Esophagus squamous epithelium (tissue), 5 donors: ENCODE data around the gene PSPN. TPM values are rescaled to one million over a fixed set of nuclear protein-coding genes. Genes with fewer than 3 reads are reported as not detected.
"Not testable (repeated sequence)": the region's sequence is repeated elsewhere in the genome, so short reads cannot be mapped to it uniquely, and the experiment has no call there.

Experiments
- DNase-seq: peaks from one replicate; lab custom pipeline; 2025; lab: John Stamatoyannopoulos, UW
- H3K27ac ChIP-seq, 4 donors: fragments of 200-600 bp; sonication (generic); one replicate each; pipeline ENCODE4 v1.5.1; 2016 to 2019; ENCODE audit warnings: mild to moderate bottlenecking in 1 of 4
- H3K27me3 ChIP-seq, 4 donors: fragments of 200-600 bp; sonication (generic); 1 replicate in 3 of 4; 2 replicates in 1 of 4; pipeline versions ENCODE4 v1.5.1 to v1.6.0; 2017 to 2021; ENCODE audit warnings: antibody characterized with exemption in 1 of 4
- H3K36me3 ChIP-seq, 3 donors: fragments of 200-600 bp; sonication (generic); one replicate each; pipeline ENCODE4 v1.5.1; 2016 to 2019
- H3K4me1 ChIP-seq, 3 donors: fragments of 200-600 bp; sonication (generic); one replicate each; pipeline ENCODE4 v1.5.1; 2017 to 2019
- H3K4me3 ChIP-seq, 4 donors: fragments of 200-600 bp; sonication (generic); 1 replicate in 3 of 4; 2 replicates in 1 of 4; pipeline ENCODE4 v1.5.1; 2016 to 2019; ENCODE audit warnings: mild to moderate bottlenecking in 2 of 4, moderate library complexity in 1 of 4
- H3K9me3 ChIP-seq, 3 donors: fragments of 200-600 bp; sonication (generic); one replicate each; pipeline ENCODE4 v1.5.1; 2016 to 2019
- CTCF ChIP-seq, 6 experiments: fragments of 450-650 bp in 4 of 6; fragments of 200-600 bp in 2 of 6; sonication (generic) in 2 of 6; IDR thresholded peaks; one replicate each; pipeline ENCODE4 v1.5.1; 2016 to 2019; ENCODE audit warnings: antibody characterized with exemption in 6 of 6, mild to moderate bottlenecking in 4 of 6, moderate library complexity in 4 of 6
- POLR2A ChIP-seq, 4 donors: fragments of 450-650 bp; IDR thresholded peaks; one replicate each; pipeline ENCODE4 v1.6.1; 2017; ENCODE audit warnings: antibody characterized with exemption in 4 of 4, mild to moderate bottlenecking in 4 of 4, moderate library complexity in 3 of 4
- WGBS, 2 donors: methylation state at CpG; one replicate each; pipeline ENCODE4 v1.1.5; 2018; 5-methylcytosine and 5-hydroxymethylcytosine counted together
- intact Hi-C: fragments of 100-400 bp; cut with DNase I; formaldehyde crosslinking; loops from one replicate; pipeline ENCODE4 v1.15.0; 2022
- total RNA-seq, 4 donors: library from RNA; depleted of rRNA; stranded (reverse); fragments of >200 nt; gene quantifications; one replicate each; pipeline ENCODE4 v1.1.0, GENCODE V29; 2016
- donor health status: DM: yes; HTN: yes; CAD: no.

Gene PSPN
- total RNA-seq, 4 donors from 2014 or later = 0.76 to 1.3 (median 1.0) TPM

- intact Hi-C loops = no loop called here
- Histone ChIP-seq H3K27ac (no peak overlapping the region), H3K4me3 (no peak overlapping the region), H3K9me3 (no peaks in the 10 kb centered on the region), H3K27me3 (no peaks in the 10 kb centered on the region), H3K36me3 (no peaks in the 10 kb centered on the region), H3K4me1 (peaks cover 0 to 16% (median 0%) of the 10 kb centered on the region in 3 donors)
- WGBS, 2 donors = 49% methylated on average over 4 of the region's 4 CpGs
- DNase-seq = no peak
- no peak for TF ChIP-seq POLR2A (IDR thresholded peaks at IDR 0.05)
- peak in 3 of 6 experiments; percentile 9 to 39 (median 25) for TF ChIP-seq CTCF (IDR thresholded peaks at IDR 0.05)
These were observed 21.5 kb downstream of the PSPN start for GRCh38 chr19:6354098-6354674.

GRCh38 chr19:6352381-6353165, 23.2 kb downstream of the PSPN start:
- Histone ChIP-seq H3K36me3 (no peaks in the 10 kb centered on the region), H3K9me3 (no peaks in the 10 kb centered on the region), H3K4me1 (peaks cover 0 to 7% (median 0%) of the 10 kb centered on the region in 3 donors), H3K27me3 (no peaks in the 10 kb centered on the region), H3K4me3 (no peak overlapping the region), H3K27ac (peak overlapping the region in 1 of 4 donors; percentile 6)
- no peak for TF ChIP-seq CTCF (IDR thresholded peaks at IDR 0.05)
- no peak for TF ChIP-seq POLR2A (IDR thresholded peaks at IDR 0.05)
- 65 to 88% methylated on average over 2 of the region's 2 CpGs for WGBS, 2 donors
- DNase-seq = no peak
- intact Hi-C loops = no loop called here

- no peaks in the 10 kb centered on the region for H3K9me3 ChIP-seq
- no peak overlapping the region for H3K4me3 ChIP-seq
- H3K36me3 ChIP-seq = no peaks in the 10 kb centered on the region
- H3K27me3 ChIP-seq = no peaks in the 10 kb centered on the region
- no peak overlapping the region for H3K27ac ChIP-seq
- H3K4me1 ChIP-seq = no peaks in the 10 kb centered on the region
- TF ChIP-seq CTCF (IDR thresholded peaks at IDR 0.05) (no peak), POLR2A (IDR thresholded peaks at IDR 0.05) (no peak)
- intact Hi-C loops = no loop called here
- DNase-seq = no peak
- 61 to 65% methylated on average over 2 of the region's 2 CpGs for WGBS, 2 donors
These were observed 25.0 kb downstream of the PSPN start for GRCh38 chr19:6350688-6351087.

GRCh38 chr19:6349271-6349670, 26.5 kb downstream of the PSPN start:
- H3K9me3 ChIP-seq, H3K4me3 ChIP-seq, H3K36me3 ChIP-seq, H3K27ac ChIP-seq, DNase-seq, H3K27me3 ChIP-seq, intact Hi-C loops, H3K4me1 ChIP-seq: not testable (repeated sequence)
- 96% methylated on average over 2 of the region's 2 CpGs for WGBS, 2 donors

- DNase-seq = no peak
- Histone ChIP-seq H3K27ac (no peak overlapping the region), H3K36me3 (no peaks in the 10 kb centered on the region), H3K27me3 (no peaks in the 10 kb centered on the region), H3K4me1 (no peaks in the 10 kb centered on the region), H3K4me3 (no peak overlapping the region), H3K9me3 (no peaks in the 10 kb centered on the region)
- 71 to 100% methylated on average over 1 of the region's 1 CpG for WGBS, 2 donors
- no peak for TF ChIP-seq POLR2A (IDR thresholded peaks at IDR 0.05)
- TF ChIP-seq CTCF (IDR thresholded peaks at IDR 0.05) = no peak
- intact Hi-C loops = no loop called here
These were observed 32.3 kb downstream of the PSPN start for GRCh38 chr19:6343462-6343861.
